Pancreas (tissue), 10 donors: ENCODE data around the gene CNGA3. TPM values are rescaled to one million over a fixed set of nuclear protein-coding genes. Genes with fewer than 3 reads are reported as not detected.

Source experiments
- ATAC-seq, 4 donors: fragments of 200-7000 bp; cut with Tn5 transposase; one replicate each; pipeline versions ENCODE4 v1.8.0 to v1.9.1; 2020; ENCODE audit warnings: mild to moderate bottlenecking in 4 of 4, moderate library complexity in 4 of 4
- DNase-seq, 6 donors: peaks; one replicate each; pipeline ENCODE4 v3.0.0-alpha.2; 2020
- FAIRE-seq: peaks from 2 replicates; lab custom pipeline; 2012; peaks lifted over from hg19 to GRCh38; lab: Jason Lieb, UNC
- H3K27ac ChIP-seq, 4 donors: fragments of 200-600 bp; sonication (generic); 1 replicate in 3 of 4; 2 replicates in 1 of 4; pipeline versions ENCODE4 v1.5.0 to v1.8.0; 2020
- H3K27me3 ChIP-seq, 4 donors: fragments of 200-600 bp; one replicate each; pipeline ENCODE4 v1.8.0; 2021
- H3K36me3 ChIP-seq, 3 donors: fragments of 200-600 bp; sonication (generic) in 1 of 3; one replicate each; pipeline versions ENCODE4 v1.5.0 to v1.8.0; 2020 to 2021
- H3K4me1 ChIP-seq, 3 donors: fragments of 200-600 bp; one replicate each; pipeline ENCODE4 v1.8.0; 2021
- H3K4me3 ChIP-seq, 4 donors: fragments of 200-600 bp; sonication (generic) in 2 of 4; one replicate each; pipeline versions ENCODE4 v1.5.0 to v1.8.0; 2020 to 2021
- H3K9me3 ChIP-seq, 4 donors: fragments of 200-600 bp; one replicate each; pipeline ENCODE4 v1.8.0; 2021
- WGBS, 2 donors: extraction: QIAGEN DNeasy Blood & Tissue Kit; methylation state at CpG; one replicate each; pipeline ENCODE4 v1.1.7; 2013; 5-methylcytosine and 5-hydroxymethylcytosine counted together
- intact Hi-C, 3 donors: fragments of 100-400 bp; cut with DNase I; formaldehyde crosslinking; loops; one replicate each; pipeline versions ENCODE4 v1.11.1 to v1.14.2; 2022
- polyA plus RNA-seq, 2 donors: library from polyadenylated mRNA; stranded (reverse); fragments of 200-250 nt; gene quantifications; one replicate each; pipeline ENCODE4 v1.2.3, GENCODE V29; 2013
- total RNA-seq, 6 donors: library from RNA; stranded (reverse); fragmentation: NEBNext Ultra II Directional in 4 of 6; extraction: Animal tissue kit (Norgen Biotek cat#: 25700) in 4 of 6; gene quantifications; one replicate each; pipeline versions ENCODE4 v1.2.1 to v1.2.4, GENCODE V29; 2021 to 2023
- TF ChIP-seq, protein P1 (sequence below), 4 donors: fragments of 200-600 bp; sonication (generic) in 3 of 4; IDR thresholded peaks; one replicate each; pipeline versions ENCODE4 v1.5.0 to v1.8.0; 2021; ENCODE audit warnings: antibody characterized with exemption in 4 of 4
- donor health status: healthy with polysubstance abuse.
- donor health status: DM: no; HTN: no; CAD: no; lungs with moderate emphysema.
- donor health status: DM: no; HTN: no; CAD: no.
- donor health status: control.
- donor health status: control.
- donor health status: Bipolar disorder and iron deficiency.
- donor health status: DM: yes; HTN: yes; CAD: no.
- donor health status: DM: no; HTN: no; CAD: no.
- donor health status: DM: no; HTN: no; CAD: no.
- donor health status: DM: yes; HTN: yes; CAD: no.

CNGA3 gene
- total and polyA plus RNA-seq, 8 donors, result 0.09 to 1.5 (median 0.28) TPM

GRCh38 chr2:98378196-98378595 lies 31.9 kb downstream of the CNGA3 start:
- DNase-seq, result no peak
- Histone ChIP-seq H3K4me3 (no peak overlapping the region), H3K36me3 (no peaks in the 10 kb centered on the region), H3K27ac (no peak overlapping the region), H3K9me3 (no peaks in the 10 kb centered on the region), H3K4me1 (peaks cover 0 to 6% (median 0%) of the 10 kb centered on the region in 3 donors), H3K27me3 (no peaks in the 10 kb centered on the region)
- no peak for FAIRE-seq
- no peak for ATAC-seq
- intact Hi-C loops, result no loop called here
- 38 to 51% methylated on average over 6 of the region's 6 CpGs for WGBS, 2 donors
- TF ChIP-seq, protein P1, sequence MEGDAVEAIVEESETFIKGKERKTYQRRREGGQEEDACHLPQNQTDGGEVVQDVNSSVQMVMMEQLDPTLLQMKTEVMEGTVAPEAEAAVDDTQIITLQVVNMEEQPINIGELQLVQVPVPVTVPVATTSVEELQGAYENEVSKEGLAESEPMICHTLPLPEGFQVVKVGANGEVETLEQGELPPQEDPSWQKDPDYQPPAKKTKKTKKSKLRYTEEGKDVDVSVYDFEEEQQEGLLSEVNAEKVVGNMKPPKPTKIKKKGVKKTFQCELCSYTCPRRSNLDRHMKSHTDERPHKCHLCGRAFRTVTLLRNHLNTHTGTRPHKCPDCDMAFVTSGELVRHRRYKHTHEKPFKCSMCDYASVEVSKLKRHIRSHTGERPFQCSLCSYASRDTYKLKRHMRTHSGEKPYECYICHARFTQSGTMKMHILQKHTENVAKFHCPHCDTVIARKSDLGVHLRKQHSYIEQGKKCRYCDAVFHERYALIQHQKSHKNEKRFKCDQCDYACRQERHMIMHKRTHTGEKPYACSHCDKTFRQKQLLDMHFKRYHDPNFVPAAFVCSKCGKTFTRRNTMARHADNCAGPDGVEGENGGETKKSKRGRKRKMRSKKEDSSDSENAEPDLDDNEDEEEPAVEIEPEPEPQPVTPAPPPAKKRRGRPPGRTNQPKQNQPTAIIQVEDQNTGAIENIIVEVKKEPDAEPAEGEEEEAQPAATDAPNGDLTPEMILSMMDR (IDR thresholded peaks at IDR 0.05), result no peak

GRCh38 chr2:98378901-98379300 lies 32.6 kb downstream of the CNGA3 start:
- H3K9me3 ChIP-seq, result no peaks in the 10 kb centered on the region
- H3K4me1 ChIP-seq, result peaks cover 0 to 6% (median 0%) of the 10 kb centered on the region in 3 donors
- H3K27me3 ChIP-seq, result no peaks in the 10 kb centered on the region
- ATAC-seq (peak; percentile 56 to 90 (median 79)), FAIRE-seq (no peak), DNase-seq (peak in 3 of 6 donors; percentile 27 to 30 (median 27))
- no peak overlapping the region for H3K4me3 ChIP-seq
- TF ChIP-seq, protein P1 (IDR thresholded peaks at IDR 0.05), result no peak
- 39 to 48% methylated on average over 4 of the region's 4 CpGs for WGBS, 2 donors
- intact Hi-C loops, result no loop called here
- no peak overlapping the region for H3K27ac ChIP-seq
- no peaks in the 10 kb centered on the region for H3K36me3 ChIP-seq

DNA sequence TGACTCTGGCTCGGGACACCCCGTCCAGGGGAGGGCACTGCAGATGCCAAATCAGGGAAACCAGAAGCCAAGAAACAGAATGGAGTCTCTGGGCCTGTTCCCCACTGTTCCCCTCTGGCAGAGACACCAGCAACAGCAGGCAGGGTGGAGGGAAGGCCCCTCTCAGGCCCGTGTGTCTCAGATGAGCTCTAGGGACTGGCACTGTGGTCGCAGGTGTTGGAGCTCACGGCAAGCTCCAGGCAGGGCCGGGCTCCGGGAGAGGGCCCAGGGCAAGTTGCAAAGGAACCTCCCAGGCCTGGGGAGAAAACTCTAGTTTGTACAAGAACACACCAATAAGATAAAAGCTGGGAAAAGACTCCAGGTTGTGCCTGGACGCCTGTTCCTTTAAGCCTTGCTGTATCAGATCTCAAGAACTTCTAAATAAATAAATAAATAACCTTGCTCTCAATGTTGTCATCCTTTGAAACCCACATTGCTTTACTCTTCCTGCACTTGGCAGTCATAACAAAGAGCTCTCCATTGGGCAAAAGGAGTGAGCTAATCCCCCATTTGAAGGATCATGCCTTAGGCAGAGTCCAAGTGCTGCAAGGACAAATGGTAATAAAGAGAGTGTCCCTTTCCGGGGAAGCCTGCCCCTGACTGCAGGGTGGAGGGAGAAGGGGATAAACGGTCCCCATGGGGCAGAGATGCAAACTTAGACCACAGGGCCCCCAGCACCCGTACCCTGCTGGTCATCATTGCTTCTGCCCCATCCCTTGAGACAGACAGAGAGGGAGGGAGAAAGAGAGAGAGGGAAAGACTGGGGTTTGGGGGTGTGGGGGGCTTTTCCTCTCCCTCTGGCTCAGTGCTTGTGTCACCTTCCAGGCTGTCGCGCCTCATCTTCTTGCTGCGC lies 33.3 kb downstream of the CNGA3 start:
- DNase-seq, result no peak
- H3K9me3 ChIP-seq, result no peaks in the 10 kb centered on the region
- no peak overlapping the region for H3K27ac ChIP-seq

GRCh38 chr2:98380203-98380535 lies 33.9 kb downstream of the CNGA3 start:
- H3K9me3 ChIP-seq, result no peaks in the 10 kb centered on the region
- TF ChIP-seq, protein P1 (IDR thresholded peaks at IDR 0.05), result no peak
- WGBS, 2 donors, result 77 to 87% methylated on average over 7 of the region's 7 CpGs
- no peak for DNase-seq
- H3K27ac ChIP-seq, result no peak overlapping the region
- peaks cover 0 to 6% (median 0%) of the 10 kb centered on the region in 3 donors for H3K4me1 ChIP-seq
- intact Hi-C loops, result loop anchor here in 2 of 3 donors (5.0 to 10.0 kb wide), 3 partner anchors 575 to 673 kb away; no protein-coding TSS in a partner anchor
- H3K36me3 ChIP-seq, result no peaks in the 10 kb centered on the region
- no peak for FAIRE-seq
- H3K4me3 ChIP-seq, result no peak overlapping the region
- ATAC-seq, result no peak
- no peaks in the 10 kb centered on the region for H3K27me3 ChIP-seq

More for the DNA sequence above, 33.3 kb downstream of the CNGA3 start:
- TF ChIP-seq, protein P1 (IDR thresholded peaks at IDR 0.05), result no peak
- H3K4me3 ChIP-seq, result no peak overlapping the region
- H3K36me3 ChIP-seq, result no peaks in the 10 kb centered on the region
- ATAC-seq (peak in 1 of 4 donors; percentile 32), FAIRE-seq (no peak)
- peaks cover 0 to 6% (median 0%) of the 10 kb centered on the region in 3 donors for H3K4me1 ChIP-seq
- intact Hi-C loops, result loop anchor here in 2 of 3 donors (5.0 to 10.0 kb wide), 3 partner anchors 575 to 672 kb away; no protein-coding TSS in a partner anchor
- no peaks in the 10 kb centered on the region for H3K27me3 ChIP-seq
- WGBS, 2 donors, result 70 to 77% methylated on average over 14 of the region's 14 CpGs
